ENCODE results near the gene CTRB2.

DNA sequence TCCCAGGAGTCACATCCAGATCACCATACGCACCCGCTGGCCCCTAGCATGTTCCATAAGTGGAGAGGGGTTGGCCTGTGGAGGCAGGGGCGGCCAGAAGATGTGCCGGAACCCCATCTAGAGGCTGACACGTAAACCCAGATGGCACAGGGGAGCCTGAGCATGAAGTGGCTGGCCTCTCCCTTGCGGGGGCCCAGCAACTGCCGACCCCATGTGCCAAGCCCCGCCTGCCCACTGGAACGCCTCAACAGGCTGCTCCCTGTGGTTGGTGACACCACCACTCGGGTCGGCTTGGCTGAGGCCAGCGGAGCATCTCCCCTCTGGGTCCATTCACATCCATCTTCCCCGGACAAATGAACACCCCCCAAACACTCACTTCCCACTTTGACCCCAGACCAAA lies 35.0 kb upstream of the CTRB2 start:
- TF ChIP-seq, protein P1, sequence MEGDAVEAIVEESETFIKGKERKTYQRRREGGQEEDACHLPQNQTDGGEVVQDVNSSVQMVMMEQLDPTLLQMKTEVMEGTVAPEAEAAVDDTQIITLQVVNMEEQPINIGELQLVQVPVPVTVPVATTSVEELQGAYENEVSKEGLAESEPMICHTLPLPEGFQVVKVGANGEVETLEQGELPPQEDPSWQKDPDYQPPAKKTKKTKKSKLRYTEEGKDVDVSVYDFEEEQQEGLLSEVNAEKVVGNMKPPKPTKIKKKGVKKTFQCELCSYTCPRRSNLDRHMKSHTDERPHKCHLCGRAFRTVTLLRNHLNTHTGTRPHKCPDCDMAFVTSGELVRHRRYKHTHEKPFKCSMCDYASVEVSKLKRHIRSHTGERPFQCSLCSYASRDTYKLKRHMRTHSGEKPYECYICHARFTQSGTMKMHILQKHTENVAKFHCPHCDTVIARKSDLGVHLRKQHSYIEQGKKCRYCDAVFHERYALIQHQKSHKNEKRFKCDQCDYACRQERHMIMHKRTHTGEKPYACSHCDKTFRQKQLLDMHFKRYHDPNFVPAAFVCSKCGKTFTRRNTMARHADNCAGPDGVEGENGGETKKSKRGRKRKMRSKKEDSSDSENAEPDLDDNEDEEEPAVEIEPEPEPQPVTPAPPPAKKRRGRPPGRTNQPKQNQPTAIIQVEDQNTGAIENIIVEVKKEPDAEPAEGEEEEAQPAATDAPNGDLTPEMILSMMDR (conservative IDR thresholded peaks at IDR 0.05 in 1 of 2, IDR thresholded peaks at IDR 0.05 in 1 of 2; ENCODE audit: extremely low read depth in 1 of 2, insufficient read depth in 1 of 2, low read depth in 1 of 2, low read length in 2 of 2) = no peak
- no peak for TF ChIP-seq EZH2 (IDR thresholded peaks at IDR 0.05; ENCODE audit: borderline replicate concordance, low read length)
